ENCODE measurements around the gene VILL.

The VILL gene

DNA sequence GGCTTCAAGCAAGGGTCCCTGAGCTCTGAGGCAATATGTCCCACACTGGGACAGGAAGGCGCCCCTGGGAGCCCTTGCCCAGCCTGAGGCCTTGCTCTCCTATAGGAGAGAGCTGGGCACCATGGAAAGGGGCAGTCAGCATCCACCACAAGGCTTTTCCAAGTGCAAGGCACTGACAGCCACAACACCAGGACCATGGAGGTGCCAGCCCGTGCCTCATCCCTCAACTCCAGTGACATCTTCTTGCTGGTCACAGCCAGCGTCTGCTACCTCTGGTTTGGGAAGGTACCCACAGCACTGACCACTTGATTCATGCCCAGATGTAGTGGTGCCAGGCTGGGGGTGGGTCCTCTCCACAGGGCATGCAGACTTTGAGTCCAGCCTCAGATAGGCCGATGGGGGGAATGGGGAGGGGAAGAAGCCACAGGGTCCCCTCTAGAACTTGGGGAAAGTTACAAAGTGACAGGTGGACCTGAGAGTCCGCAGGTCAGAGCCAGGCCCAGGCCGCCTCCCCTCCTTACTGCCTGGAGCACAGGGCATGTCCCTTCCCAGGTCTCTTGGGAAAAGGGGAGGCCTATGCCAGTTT is 11.8 kb downstream of the VILL start:
- no peak for DNase-seq

DNA sequence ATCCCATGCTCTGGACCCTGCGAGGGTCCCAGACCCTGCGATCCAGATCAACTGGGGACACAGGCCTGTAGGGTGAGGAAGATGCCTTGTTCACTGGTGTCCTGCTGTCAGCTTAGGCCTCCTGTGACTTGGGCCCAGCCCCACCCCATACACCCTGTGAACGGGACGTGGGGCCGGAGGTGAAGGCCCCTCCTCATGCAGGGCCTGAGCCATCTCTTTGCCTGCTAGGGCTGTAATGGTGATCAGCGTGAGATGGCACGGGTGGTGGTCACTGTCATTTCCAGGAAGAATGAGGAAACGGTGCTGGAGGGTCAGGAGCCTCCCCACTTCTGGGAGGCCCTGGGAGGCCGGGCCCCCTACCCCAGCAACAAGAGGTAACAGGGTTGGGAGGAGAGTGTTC is 12.4 kb downstream of the VILL start:
- DNase-seq = no peak

DNA sequence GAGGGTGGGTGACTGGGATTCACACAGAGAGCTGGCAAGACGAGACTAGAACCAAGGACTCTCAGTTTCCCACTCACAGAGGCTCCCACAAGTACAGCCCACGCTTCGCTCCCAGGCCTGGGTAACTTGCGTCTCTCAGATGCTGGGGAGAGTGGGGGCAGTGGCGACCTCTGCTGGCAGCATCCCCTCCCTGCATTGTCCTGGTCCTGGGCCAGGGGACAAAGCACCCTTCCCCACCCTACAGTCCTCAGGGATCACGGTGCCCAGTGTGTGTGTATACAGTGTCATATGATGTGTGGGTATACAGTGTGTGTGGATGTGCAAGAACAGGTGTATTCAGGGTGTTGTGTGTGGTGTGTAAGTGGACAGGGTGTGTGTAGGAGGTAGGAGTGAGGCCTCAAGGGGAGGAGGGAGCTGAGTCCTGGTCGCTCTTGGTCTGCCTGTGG is 12.8 kb downstream of the VILL start:
- DNase-seq = peak; percentile 19

DNA sequence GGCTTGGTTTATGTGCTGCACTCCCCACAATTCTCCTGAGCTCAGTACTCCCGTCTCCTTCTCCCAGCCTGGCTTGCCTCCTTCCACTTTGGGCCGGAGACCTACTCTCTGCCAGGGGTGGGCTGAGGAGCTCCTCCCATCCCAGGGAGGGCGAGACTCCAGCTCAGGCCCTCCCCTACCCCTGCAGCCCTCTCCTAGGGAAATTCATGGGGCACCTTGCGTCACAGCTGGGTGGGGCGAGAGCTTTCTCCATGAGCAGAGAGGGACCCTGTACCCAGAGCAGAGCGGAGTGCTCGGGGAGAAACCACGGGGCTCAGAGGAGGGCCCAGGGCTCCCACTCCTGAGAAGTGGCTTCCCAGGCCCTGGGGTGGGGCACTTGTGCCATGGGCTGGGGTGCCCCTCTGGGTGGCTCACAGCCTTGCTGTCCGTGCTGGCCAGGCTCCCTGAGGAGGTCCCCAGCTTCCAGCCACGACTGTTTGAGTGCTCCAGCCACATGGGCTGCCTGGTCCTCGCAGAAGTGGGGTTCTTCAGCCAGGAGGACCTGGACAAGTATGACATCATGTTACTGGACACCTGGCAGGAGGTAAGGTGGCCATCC is 13.3 kb downstream of the VILL start:
- DNase-seq = no peak

DNA sequence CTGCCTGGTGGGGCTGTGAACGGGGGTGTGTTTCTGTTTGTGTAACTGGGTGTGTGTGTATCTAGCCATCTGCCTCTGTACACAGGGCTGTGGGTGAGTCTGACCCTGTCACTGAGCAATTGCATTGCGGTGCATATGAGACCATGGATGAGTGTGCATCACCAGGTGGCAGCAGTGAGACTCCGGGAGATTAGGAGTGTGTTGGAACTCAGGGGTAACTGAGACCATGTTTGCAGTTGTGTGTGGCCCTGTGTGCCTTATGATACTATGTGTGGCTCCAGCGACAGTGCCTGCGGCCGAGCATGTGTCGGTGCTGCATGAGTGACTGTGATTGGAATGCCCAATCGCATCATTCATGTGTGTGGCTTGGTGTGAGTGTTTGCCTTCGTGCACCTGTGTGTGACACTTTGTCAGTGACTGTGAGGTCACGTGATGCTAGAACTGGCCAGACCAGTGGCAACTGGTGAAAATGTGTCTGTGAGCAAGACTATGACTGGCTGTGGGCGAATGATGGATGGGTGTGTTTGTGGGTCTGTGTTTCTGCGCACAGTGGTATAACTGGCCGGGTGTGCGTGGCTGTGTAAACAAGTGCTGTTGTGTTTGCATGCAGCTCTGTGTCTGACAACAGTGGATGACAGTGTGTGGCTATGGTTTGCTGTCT is 14.0 kb downstream of the VILL start:
- DNase-seq = peak; percentile 60

DNA sequence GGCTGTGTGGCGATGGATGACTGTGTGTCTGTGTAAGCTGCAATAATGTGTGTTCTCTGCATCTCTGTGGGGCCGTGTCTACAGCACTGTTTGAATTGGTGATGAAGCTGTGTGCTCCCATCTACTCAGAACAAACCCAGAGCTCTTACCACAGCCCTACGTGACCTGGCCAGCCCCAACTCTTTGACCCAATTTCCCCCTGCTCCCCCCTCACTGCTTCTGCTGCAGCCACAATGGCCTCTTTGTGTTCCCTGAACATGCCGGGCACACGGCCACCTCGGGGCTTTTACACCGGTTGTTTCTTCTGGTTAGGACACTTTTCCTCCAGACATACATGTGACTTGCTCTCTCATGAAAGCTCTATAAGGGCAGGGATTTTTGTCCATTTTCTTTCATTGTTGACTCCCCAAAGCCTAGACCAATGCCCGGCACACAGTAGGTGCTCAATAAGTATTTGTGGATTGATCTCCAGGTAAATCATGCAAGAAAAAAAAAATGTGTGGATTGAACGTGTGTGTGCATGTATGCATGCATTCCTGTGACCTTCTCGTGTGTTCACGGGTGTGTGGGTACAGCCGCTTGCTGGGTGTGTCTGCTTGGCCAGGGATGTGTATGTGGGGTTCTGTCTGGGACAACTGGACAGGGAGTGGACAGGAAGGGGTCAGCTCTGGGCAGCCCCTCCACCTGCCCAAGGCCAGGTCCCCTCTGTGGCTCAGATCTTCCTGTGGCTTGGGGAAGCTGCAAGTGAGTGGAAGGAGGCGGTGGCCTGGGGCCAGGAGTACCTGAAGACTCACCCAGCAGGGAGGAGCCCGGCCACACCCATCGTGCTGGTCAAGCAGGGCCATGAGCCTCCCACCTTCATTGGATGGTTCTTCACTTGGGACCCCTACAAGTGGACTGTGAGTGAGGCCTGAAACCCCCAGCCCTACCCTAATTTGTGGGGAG is 14.8 kb downstream of the VILL start:
- no peak for DNase-seq

DNA sequence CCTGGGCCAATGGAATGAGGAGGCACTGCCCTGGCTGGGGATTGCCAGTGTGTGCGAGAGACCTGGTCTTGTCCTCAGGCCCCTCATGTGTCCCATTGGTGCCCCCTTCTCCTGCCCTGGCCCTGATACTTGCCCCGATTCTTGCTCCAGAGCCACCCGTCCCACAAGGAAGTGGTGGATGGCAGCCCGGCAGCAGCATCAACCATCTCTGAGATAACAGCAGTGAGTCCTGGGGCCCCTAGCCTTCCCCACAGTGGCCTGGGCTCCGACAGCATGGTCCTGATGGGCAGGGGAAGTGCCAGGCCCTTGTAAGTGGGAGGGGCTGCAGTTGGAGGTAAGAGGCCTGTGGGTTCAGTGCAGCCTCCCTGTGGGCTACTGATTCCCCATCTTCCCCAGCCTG is 15.4 kb downstream of the VILL start:
- DNase-seq = no peak

DNA sequence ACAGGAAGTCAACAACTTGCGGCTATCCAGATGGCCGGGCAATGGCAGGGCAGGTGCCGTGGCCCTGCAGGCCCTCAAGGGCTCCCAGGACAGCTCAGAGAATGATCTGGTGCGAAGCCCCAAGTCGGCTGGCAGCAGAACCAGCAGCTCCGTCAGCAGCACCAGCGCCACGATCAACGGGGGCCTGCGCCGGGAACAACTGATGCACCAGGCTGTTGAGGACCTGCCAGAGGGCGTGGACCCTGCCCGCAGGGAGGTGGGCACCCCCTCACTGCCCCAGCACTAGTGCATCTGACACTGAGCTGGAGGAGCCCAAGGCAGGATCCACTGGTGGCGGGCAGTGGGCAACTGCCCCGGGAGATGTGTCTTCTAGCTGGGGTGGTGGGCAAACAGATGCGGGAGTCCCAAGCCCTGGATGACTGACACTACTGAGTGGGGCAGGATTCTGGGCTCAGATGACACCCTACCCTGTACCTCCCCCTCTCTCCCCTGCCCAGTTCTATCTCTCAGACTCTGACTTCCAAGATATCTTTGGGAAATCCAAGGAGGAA is 15.9 kb downstream of the VILL start:
- DNase-seq = no peak

DNA sequence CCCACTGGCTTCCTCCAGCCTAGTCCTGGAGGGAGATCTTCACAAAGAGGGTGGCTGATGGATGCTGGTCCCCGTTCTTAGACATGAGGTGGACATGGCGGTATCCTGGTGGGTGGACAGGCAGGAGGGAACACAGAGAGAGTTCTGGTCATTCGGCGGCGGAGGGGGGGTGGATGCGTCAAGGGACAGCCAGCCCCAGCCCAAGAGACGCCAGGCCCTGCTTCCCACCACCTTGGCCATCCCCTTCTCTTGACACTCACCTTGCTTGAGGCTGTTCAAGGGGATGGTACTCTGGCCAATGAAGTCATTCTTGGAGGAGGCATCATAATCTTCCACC is 17.1 kb downstream of the VILL start:
- DNase-seq = no peak

DNA sequence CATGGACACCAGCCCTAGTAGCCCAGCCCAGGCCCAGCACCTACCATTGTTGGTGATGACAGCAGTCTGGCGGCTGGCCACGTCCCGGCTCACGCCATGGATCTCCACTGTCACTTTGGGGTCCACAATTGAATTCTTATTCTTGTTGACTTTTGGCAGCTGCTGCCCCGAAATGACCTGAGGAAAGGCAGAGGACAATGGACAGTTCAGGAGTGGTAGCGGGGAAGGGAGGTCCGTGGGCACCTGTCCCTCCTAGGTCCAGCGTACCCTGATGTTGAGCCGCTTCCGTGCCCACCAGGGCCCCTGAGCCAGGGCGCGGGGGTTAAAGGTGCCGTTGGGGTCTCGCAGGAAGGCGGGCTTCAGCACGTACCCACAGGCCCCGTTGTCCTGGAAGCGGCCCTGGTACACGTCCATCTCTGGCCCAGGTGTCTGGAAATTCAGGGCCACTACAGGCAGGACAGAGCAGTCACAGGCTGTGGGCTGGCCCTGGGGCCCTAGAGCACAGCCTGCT is 17.7 kb downstream of the VILL start:
- DNase-seq = no peak

DNA sequence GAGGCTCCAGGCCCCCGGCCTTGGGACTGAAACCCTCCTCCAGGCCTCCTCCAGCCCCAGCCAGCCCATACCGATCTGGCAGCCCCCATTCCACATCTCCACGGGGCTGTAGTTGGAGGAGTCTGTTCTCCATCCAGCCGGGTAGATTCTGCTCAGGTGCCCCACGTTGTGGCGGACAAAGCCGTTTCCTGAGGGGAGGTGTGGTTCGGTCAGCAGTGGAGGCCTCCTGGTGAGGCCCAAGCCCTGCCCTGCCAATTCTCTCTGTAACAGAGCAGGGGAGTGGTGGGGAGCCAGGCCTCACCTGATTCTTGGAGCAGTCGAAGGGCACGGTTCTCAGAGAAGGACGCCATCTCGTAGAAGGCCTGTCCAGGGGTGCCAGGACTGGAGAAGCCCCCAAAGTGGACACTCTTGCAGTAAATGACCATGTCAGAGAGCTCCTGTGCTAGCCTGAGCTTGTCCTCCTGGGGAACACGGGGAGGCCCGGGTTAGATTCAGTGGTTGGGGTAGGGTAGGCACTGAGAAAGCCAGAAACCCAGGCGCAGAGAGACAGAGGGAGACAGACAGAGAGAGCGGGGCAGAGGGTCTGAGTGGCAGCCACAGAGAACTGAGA is 18.5 kb downstream of the VILL start:
- no peak for DNase-seq

DNA sequence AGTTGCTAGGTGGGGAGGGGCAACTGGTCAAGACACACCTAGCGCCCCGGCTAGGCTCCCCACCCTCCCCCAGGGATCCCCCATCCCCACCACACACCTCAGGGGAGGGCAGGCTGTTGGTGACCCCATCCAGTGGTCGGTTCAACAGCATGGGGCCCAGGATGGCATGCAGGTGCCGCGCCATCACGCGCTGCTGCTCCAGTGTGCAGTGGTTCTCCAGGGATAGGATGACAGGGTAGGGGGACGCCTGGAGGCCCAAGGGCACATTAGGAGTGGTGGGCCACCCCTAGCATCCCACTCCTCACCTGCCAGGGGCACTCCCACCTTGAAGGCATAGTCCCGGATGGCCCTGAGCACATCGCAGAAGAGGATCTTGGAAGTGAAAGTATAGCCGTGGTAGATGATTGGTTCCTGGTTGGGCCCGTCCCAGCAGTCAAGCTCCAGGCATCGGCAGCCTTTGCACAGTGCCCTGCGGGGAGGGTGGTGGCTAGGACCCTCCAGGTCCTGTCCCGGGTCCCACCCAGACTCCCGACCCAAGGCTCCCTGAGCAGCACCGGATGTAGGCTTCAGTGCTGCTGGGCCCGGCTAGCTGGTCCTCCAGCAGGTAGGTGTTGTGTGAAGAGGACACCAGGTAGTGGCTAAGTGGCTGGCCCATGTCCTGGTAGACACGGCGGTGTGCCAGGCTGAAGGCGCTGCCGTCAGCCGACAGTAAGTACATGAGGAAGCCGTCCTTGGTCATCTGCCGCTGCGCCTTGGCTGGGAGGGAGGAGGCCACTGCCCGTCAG is 19.4 kb downstream of the VILL start:
- no peak for DNase-seq

DNA sequence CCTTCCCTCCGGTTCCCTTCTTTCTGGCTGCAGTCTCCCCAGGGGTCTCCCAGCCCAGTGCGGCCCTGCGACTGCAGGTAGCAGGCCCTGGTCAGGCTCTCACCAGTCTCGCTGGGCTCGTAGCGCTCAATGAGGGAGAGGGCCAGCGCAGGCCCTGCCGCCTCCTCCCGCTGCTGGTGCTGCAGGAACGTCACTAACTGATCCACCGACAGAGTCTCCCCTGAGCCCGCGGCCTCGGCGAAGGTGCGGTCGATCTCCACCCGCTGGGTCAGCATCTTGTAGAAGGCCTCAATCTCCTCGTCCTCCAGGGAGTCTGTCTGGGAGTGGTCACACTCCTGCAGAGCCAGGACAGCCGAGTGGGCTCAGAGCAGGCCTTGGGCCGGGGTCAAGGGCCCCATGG is 20.5 kb downstream of the VILL start:
- DNase-seq = no peak

DNA sequence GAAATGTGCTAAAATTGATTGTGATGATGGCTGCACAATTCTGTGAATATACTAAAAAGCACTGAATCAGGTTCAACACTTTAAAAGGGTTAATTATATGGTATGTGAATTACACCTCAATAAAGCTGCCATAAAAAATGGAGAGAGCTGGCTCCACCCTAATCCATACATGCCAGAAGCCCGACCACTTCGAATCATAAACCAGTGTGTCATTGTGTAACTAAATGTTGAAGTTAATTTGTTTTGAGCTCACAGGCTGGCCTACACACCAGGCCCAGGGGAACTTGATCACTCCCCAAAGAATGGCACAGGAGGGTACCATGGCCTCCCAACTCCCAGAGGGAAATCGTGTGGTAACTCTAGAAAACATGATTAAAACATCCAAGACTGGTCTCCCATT is 24.9 kb downstream of the VILL start:
- peak; percentile 21 for DNase-seq

DNA sequence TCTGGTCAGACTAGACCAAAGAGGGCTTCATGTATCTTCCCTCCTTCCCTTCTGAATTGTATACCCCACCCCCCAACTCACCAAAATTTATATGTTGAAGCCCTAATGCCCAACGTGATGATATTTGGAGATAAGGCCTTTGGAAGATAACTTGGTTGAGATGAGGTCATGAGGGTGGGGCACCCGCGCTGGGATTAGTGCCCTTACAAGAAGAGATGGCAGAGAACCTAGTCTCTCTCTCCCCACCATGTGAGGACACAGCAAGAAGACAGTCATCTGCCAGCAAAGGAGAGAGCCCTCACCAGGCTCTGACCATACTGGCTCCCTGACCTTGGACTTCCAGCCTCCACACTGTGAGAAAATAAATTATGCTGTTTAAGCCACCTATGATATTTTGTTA is 25.4 kb downstream of the VILL start:
- no peak for DNase-seq

DNA sequence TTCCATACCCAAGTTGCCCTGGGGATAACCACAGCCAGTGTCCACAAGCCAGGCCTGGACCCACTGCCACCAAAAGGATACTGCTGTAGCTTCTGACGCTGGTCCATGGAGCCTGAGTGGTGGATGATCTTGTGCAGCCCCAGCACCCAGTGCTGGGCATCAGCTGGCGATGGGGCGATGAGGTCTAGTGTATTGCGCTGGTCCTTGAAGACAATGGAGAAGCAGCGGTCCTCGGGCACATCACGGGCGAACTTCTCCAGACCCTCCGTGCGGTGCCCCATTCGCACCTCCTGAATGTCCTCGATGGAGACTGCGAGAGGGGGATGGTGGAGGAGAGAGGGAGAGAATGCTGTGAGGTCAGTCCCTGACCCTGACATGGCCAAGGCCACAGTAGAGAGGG is 25.8 kb downstream of the VILL start:
- no peak for DNase-seq

DNA sequence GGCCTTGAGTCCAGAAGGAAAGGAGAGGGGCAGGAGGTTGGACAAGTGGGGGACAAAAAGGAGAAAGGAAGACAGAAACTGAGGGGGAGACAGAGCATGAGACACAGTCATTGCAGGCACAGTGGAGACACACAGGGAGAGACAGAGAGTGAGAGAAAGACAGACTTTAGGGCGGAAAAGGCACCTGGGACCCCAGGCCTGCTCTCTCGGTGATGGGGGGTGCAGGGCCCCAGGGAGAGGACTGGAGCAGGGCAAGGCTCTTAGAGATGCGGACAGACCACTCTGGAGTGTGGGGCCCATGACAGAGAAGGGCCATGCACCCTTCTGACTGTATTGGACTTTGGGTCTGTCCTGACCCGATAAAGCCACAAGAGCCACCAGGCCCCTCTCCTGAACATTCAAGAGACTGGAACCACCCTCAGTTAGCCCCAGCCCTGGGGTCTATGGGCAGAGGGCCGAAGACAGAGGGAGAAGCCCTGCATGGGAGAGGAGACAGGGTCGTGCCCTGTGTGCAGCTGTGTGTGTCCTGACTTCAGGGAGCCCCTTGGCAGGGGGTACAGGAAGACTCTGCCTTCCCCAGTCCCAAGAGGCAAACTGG is 26.4 kb downstream of the VILL start:
- DNase-seq = no peak

DNA sequence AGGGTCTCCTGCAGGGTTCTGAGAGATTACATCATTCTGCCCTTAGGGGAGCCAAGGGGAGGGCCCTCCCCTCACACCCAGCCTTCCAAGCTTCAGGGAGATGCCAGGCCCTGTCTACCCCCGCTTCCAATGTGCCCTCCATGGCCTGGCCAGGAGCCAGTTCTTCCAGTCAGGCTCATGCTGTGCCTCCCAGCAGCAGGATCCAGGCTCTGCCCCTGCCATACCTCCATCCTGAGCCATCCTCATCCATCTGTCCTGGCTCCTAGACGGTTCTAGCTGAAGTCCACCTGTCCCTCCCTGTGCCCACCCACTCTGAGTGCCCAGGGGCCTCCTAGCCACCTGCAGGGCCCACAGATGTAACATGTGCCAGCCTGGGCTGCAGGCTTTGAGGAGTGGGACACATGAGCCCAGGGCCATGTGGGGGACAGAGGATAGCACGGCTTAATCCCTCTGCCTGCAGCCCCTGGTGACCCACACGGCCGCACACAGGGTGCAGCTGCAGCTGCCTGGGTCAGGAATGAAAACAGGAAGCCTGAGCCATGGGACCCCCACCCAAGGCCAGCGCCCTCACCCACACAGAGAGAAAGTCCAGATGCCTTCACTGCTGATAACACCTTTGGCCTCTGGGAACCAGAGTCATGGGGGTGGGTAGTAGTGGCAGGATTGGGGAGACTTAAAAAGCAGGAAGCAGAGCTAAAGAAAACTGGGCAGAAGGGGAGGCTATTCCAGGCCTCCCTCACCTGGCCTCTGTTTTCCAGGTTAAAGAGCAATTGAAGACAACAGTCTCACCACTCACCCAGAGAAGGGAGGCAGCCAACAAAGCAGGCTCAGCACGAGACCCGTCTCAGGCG is 27.1 kb downstream of the VILL start:
- peak; percentile 72 for DNase-seq

DNA sequence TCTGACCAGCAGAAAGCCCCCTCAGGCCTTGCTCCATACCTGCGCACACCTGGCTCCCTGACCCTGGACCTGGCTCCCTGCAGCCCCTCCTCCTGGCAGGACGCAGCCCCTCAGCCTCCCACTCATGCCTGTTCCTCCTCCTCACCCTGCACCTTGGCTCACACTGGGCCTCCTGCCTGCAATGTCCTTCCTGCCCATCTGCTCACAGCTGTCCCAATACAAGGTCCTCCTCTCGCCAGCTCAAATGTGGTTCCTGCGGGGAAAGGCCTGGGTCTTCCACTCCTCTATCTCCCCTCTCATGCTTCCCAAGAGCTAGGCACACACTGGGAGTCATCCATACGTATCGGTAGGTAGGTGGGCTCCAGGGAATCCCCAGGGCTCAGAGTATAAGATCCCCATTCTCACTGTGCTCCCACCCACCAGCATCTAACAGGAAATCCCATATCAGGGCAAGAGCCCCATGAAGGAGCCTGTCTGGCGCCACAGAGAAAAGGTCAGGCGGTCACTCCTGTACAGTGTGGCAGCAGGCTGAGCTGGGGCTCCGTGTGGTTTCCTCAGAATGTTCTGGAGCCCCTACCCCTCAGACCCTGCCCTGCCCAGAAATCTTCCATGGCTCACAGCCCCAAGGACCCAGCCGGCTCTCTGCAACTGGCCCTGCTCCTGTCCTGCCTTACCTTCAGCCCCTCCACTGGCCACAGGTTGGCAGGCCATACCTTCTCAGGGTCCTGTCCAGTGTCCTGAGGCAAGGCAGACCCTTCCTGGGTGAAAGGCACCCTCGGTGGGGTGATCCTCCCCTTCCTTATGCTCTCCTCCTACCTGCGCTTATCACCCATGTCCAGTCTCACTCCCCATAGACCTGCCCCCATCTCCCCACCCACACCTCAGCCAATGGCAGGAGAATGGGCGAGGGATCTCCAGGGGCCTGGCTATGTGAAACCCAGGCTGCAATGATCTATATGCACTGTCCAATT is 28.0 kb downstream of the VILL start:
- DNase-seq = no peak

All from NCI-H69 (cell line).